OCI-LY3 (cell line): Measurements from ENCODE around the gene PPP2R5A.

ENCODE experiments used
- CTCF ChIP-seq: fragments of 200-600, 300-600 bp; sonication (generic); IDR thresholded peaks from 2 replicates; pipeline ENCODE4 v1.5.1; 2014; ENCODE audit warnings: antibody characterized with exemption, low read length, low read depth
- EZH2phosphoT487 ChIP-seq: fragments of 200-600 bp; shearing (Covaris generic); IDR thresholded peaks from 2 replicates; pipeline ENCODE4 v1.6.1; 2018; ENCODE audit warnings: antibody characterized with exemption, mixed run types, low read depth

- TF ChIP-seq CTCF (no peak), EZH2phosphoT487 (no peak)
Measured at GRCh38 chr1:212267017-212267416, 18.2 kb upstream of the PPP2R5A start.
